WI38 (cell line): ENCODE data around the gene EMC8.
"Not testable (repeated sequence)": the region's sequence is repeated elsewhere in the genome, so short reads cannot be mapped to it uniquely, and the experiment has no call there.

ENCODE experiments used
- H3K4me3 ChIP-seq: 2 replicates; pipeline ENCODE4 v1.5.1; 2011; ENCODE audit warnings: low read depth, mild to moderate bottlenecking, control low read depth, low read length
- CTCF ChIP-seq: IDR thresholded peaks from 2 replicates; pipeline ENCODE4 v1.5.1; 2012; ENCODE audit warnings: low read depth, mild to moderate bottlenecking, control low read depth, low read length

Gene EMC8

GRCh38 chr16:85821390-85822135 is 22.2 kb upstream of the EMC8 start:
- peak; percentile 81 for TF ChIP-seq CTCF
- no peak overlapping the region for H3K4me3 ChIP-seq

- H3K4me3 ChIP-seq: no peak overlapping the region
- no peak for TF ChIP-seq CTCF
Observed at GRCh38 chr16:85820604-85821372, 21.4 kb upstream of the EMC8 start.

- no peak for TF ChIP-seq CTCF
- H3K4me3 ChIP-seq: no peak overlapping the region
Observed at GRCh38 chr16:85819771-85820170, 20.4 kb upstream of the EMC8 start.

- peak; percentile 76 for TF ChIP-seq CTCF
- no peak overlapping the region for H3K4me3 ChIP-seq
Observed at GRCh38 chr16:85819245-85819644, 19.9 kb upstream of the EMC8 start.

- not testable (repeated sequence) for H3K4me3 ChIP-seq
Observed at GRCh38 chr16:85817195-85817594, 17.9 kb upstream of the EMC8 start.

GRCh38 chr16:85816159-85816558 is 16.8 kb upstream of the EMC8 start:
- no peak overlapping the region for H3K4me3 ChIP-seq
- no peak for TF ChIP-seq CTCF

- TF ChIP-seq CTCF: no peak
- no peak overlapping the region for H3K4me3 ChIP-seq
Observed at GRCh38 chr16:85812811-85813700, 13.7 kb upstream of the EMC8 start.
